Lung (tissue), 12 donors: ENCODE results near the gene MUC4. TPM values are rescaled to one million over a fixed set of nuclear protein-coding genes. Genes with fewer than 3 reads are reported as not detected.

Source experiments
- ATAC-seq: fragments of 200-7000 bp; cut with Tn5 transposase; one replicate; pipeline ENCODE4 v1.9.1; 2020; ENCODE audit warnings: moderate number of reproducible peaks; ENCODE audit not compliant: insufficient read depth, low FRiP score
- DNase-seq, 3 donors: peaks; one replicate each; pipeline ENCODE4 v3.0.0-alpha.2; 2013 to 2017
- H3K27ac ChIP-seq, 2 donors: one replicate each; pipeline ENCODE4 v1.5.1; 2013; ENCODE audit warnings: mild to moderate bottlenecking in 2 of 2, moderate library complexity in 2 of 2, control low read depth in 1 of 2, inconsistent platforms in 1 of 2, low read depth in 1 of 2, low read length in 1 of 2
- H3K27me3 ChIP-seq, 3 donors: one replicate each; pipeline ENCODE4 v1.5.1; 2013; ENCODE audit warnings: low read length in 2 of 3; ENCODE audit not compliant: control insufficient read depth in 3 of 3, insufficient read depth in 3 of 3
- H3K36me3 ChIP-seq, 4 donors: one replicate each; pipeline ENCODE4 v1.5.1; 2013; ENCODE audit warnings: low read length in 4 of 4, mild to moderate bottlenecking in 1 of 4, moderate library complexity in 1 of 4; ENCODE audit not compliant: control insufficient read depth in 4 of 4, insufficient read depth in 4 of 4
- H3K4me1 ChIP-seq, 5 donors: one replicate each; pipeline ENCODE4 v1.5.1; 2013; ENCODE audit warnings: low read length in 5 of 5, mild to moderate bottlenecking in 2 of 5, moderate library complexity in 1 of 5; ENCODE audit not compliant: control insufficient read depth in 5 of 5, insufficient read depth in 5 of 5
- H3K4me3 ChIP-seq: one replicate; pipeline ENCODE4 v1.5.1; 2013; ENCODE audit warnings: mild to moderate bottlenecking, control low read depth, moderate library complexity
- H3K9ac ChIP-seq, 2 donors: one replicate each; pipeline ENCODE4 v1.5.1; 2013; ENCODE audit warnings: low read length in 2 of 2, control low read depth in 1 of 2; ENCODE audit not compliant: insufficient read depth in 1 of 2
- H3K9me3 ChIP-seq, 4 donors: one replicate each; pipeline ENCODE4 v1.5.1; 2013; ENCODE audit warnings: low read length in 3 of 4, mild to moderate bottlenecking in 1 of 4, moderate library complexity in 1 of 4; ENCODE audit not compliant: control insufficient read depth in 4 of 4, insufficient read depth in 3 of 4
- CTCF ChIP-seq: IDR thresholded peaks from 2 replicates; pipeline ENCODE4 v1.5.1; 2012; ENCODE audit warnings: mild to moderate bottlenecking; ENCODE audit errors: control extremely low read depth, extremely low read depth
- WGBS, 2 donors: extraction: QIAGEN DNeasy Blood & Tissue Kit; methylation state at CpG; one replicate each; pipeline ENCODE4 v1.1.7; 2013; 5-methylcytosine and 5-hydroxymethylcytosine counted together
- polyA plus RNA-seq, 2 donors: library from polyadenylated mRNA; stranded (reverse); fragments of 200-250 nt; gene quantifications; one replicate each; pipeline ENCODE4 v1.2.1, GENCODE V29; 2013
- total RNA-seq, 2 donors: library from RNA; depleted of rRNA in 1 of 2; stranded (reverse); fragments of >200 nt in 1 of 2; gene quantifications; one replicate each; pipeline ENCODE4 v1.2.1, GENCODE V29; 2014 to 2021
- donor health status: control.
- donor health status: control.
- donor health status: Bipolar disorder and iron deficiency.
- donor health status: healthy.
- donor health status: DM: yes; HTN: yes; CAD: no.

The MUC4 gene
- total and polyA plus RNA-seq, 4 donors = 10.0 to 56.0 (median 21.9) TPM

- H3K9ac ChIP-seq = peak overlapping the region in 1 of 2 donors; percentile 23
- 16 to 19% methylated on average over 31 of the region's 31 CpGs for WGBS, 2 donors
Observed at GRCh38 chr3:195850857-195851543, 39.3 kb upstream of the MUC4 start.

GRCh38 chr3:195849322-195850074 lies 37.8 kb upstream of the MUC4 start:
- ATAC-seq (no peak), DNase-seq (no peak)
- H3K4me1 ChIP-seq = peaks cover 0 to 3% (median 2%) of the 10 kb centered on the region in 5 donors

More at GRCh38 chr3:195850857-195851543, 39.3 kb upstream of the MUC4 start:
- ATAC-seq = peak; percentile 96
- Histone ChIP-seq H3K36me3 (no peaks in the 10 kb centered on the region), H3K27ac (no peak overlapping the region), H3K4me3 (no peak overlapping the region), H3K9me3 (no peaks in the 10 kb centered on the region), H3K4me1 (peaks cover 0 to 3% (median 2%) of the 10 kb centered on the region in 5 donors), H3K27me3 (peaks cover 0 to 12% (median 0%) of the 10 kb centered on the region in 3 donors)
- DNase-seq = peak; percentile 91 to 95 (median 94)
- TF ChIP-seq CTCF = peak; percentile 100

GRCh38 chr3:195847055-195847950 lies 35.6 kb upstream of the MUC4 start:
- TF ChIP-seq CTCF = no peak
- ATAC-seq (no peak), DNase-seq (no peak)
- Histone ChIP-seq H3K27ac (no peak overlapping the region), H3K9me3 (no peaks in the 10 kb centered on the region), H3K36me3 (no peaks in the 10 kb centered on the region), H3K4me3 (no peak overlapping the region), H3K4me1 (peaks cover 0 to 3% (median 2%) of the 10 kb centered on the region in 5 donors), H3K9ac (no peak overlapping the region), H3K27me3 (peaks cover 0 to 19% (median 0%) of the 10 kb centered on the region in 3 donors)
- 85 to 91% methylated on average over 23 to 24 of the region's 24 CpGs for WGBS, 2 donors

More at GRCh38 chr3:195849322-195850074, 37.8 kb upstream of the MUC4 start:
- Histone ChIP-seq H3K36me3 (no peaks in the 10 kb centered on the region), H3K9me3 (no peaks in the 10 kb centered on the region), H3K27ac (no peak overlapping the region), H3K27me3 (peaks cover 0 to 15% (median 0%) of the 10 kb centered on the region in 3 donors), H3K9ac (no peak overlapping the region), H3K4me3 (no peak overlapping the region)
- TF ChIP-seq CTCF = peak; percentile 30
- WGBS, 2 donors = 86 to 90% methylated on average over 53 of the region's 53 CpGs
